Ramos (cell line): Measurements from ENCODE around the gene SNAPIN.

Experiments
- in situ Hi-C: fragments of 300-500 bp; cut with MboI; formaldehyde crosslinking; loops from one replicate; pipeline ENCODE4 v1.14.3; 2022; ENCODE audit warnings: low sequenced_read_pairs; ENCODE audit not compliant: unreplicated experiment

Gene SNAPIN, protein sequence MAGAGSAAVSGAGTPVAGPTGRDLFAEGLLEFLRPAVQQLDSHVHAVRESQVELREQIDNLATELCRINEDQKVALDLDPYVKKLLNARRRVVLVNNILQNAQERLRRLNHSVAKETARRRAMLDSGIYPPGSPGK

DNA sequence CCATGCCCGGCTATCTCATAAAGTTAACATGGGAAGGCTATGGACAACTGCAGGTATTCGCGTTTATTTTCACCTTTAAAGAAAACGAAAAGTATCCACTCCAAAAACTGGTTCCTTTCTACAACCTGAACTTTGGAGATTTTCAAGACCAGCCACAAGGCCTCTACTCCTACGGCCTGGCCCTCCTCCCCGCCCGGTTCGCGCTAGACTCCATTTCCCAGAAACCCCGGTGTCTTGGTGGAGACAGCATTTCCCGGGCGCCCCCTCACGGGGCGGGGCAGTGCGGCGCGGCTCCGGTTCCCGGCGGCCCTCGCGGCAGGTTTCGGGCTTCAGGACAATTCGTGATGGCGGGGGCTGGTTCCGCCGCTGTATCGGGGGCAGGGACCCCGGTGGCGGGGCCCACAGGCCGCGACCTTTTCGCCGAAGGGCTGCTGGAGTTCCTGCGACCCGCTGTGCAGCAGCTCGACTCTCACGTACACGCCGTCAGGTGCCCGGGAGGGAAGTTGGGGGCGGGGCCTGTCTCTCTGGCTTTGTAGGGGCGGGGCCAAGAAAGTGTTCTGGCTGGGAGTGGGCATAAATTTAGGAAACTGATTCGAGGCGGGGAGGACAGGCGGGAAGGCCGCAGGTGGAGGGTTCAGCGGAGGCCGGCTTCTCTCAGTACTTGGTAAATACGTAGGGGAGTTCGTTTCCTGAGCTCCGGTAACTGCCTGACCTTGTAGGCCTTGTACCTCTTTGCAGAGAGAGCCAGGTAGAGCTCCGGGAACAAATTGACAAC, at the start of gene SNAPIN:
SNAPIN (plus strand) TSS at position 304 of the 775 bp plus-strand sequence; CDS start at position 345, 41 bp downstream.
- in situ Hi-C loops, result no loop called here

DNA sequence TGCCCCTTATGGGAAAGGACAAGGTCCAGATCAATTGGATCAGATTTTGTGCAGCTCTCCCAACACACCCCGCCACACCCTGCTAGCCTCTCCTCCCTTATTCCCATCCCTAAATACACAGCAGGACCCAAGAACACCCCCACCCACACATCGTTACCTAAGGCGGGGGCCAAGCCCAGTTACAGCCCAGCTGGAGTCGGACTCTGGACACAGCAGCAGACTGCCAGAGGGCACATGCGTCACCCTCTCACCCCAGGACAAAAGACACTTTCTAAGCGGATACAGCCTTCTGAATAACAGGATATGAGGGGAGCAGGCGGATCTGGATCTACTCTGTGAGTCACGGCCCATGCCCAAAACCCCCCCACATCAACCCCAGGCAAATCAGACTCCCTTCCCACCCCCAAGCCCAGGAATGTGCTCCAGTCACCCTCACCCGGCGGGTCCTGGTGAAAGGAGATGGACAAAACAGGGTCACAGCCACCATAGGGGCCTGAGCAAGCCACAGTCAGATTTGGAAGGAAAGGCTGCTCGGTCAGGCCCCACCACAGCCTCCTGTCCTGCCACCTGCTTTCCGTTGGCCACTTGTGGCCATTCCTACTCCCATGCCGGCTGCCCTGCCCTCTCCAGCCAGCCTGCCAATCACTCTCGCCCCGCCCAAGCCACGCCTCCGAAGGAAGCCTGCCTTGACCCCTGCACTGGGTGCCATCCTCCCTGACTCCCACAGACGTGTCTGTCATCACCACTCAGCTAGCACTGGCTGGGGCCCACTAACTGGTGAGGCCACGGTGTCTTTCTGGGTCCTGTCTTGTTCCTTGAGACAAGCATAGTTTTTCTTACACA, 49.5 kb upstream of the SNAPIN start:
- in situ Hi-C loops, result no loop called here

DNA sequence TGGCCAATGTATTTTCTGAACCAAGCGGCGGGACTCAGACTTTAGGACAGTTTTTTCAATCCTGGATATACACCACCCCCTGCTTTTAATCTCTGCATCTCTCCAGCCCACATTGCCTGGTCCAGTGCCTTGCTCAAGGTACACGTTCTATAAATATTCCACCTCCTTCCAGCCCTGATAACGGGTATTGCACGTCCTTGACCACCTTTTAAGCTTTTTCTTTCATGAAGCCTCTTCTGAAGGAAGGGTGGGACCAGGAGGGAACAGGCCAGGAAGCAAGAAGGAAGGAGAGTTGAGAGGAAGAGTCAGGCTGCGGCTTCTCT, 49.0 kb upstream of the SNAPIN start:
- in situ Hi-C loops, result no loop called here

DNA sequence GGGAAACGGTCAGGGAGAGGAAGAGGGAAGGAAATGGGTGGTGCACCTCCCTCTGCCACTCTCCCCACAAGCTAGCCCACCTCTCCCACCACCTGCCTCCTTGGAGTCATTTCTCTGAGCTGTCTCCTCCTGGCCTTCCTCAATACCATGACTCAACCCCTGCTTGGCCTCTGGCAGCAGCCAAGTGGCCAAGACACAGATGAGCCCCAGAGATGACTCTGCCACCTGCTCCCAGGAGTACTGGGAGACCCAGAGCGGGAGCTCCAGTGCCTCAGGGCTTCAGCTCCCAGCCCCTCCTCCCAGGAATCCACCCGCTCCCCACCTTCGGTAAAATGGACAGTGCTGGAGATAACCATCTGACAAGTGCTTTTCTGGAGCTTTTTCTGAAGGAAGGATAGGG, 48.2 kb upstream of the SNAPIN start:
- in situ Hi-C loops, result no loop called here

DNA sequence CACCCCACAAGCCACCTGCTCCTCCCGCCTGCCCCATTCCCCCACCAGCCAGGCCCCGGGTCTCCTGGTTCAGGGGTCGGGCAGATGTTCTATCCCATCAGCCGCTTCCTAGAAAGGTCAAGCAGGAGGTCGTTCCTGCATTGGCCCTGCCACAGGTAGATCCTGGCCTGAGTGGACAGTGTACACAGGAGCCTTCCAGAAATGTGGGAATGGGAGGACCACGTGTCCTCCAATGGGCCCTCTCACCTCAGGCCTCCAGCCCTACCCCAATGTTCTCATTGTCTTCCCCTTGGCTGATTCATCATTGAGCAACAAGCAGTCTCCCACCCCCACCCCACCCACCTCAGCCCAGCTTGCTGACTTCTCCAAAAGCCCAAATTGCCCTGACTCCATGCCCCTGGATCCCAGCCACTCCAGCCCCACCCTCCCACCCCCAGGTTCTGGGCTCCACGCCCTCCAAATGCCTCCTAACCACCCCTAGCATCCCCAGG, 47.6 kb upstream of the SNAPIN start:
- in situ Hi-C loops, result no loop called here

DNA sequence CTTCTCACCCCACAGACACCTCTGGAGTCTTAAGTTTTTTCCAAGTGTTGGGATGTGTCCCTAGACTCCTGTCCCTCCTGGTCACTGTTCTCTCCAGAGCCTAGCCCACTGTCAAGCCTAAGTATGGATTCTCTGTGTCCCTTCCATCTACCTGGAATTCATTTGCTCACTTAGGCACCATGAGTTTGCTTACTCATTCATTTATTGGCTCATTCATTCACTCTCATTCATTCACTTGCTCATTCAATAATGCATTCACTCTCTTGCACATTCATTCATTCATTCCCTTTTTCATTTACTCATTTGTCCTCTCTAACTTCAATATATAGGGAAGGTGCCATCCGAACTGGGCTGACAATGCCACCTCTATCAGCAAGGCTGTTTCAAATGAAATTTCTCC, 47.1 kb upstream of the SNAPIN start:
- in situ Hi-C loops, result no loop called here

DNA sequence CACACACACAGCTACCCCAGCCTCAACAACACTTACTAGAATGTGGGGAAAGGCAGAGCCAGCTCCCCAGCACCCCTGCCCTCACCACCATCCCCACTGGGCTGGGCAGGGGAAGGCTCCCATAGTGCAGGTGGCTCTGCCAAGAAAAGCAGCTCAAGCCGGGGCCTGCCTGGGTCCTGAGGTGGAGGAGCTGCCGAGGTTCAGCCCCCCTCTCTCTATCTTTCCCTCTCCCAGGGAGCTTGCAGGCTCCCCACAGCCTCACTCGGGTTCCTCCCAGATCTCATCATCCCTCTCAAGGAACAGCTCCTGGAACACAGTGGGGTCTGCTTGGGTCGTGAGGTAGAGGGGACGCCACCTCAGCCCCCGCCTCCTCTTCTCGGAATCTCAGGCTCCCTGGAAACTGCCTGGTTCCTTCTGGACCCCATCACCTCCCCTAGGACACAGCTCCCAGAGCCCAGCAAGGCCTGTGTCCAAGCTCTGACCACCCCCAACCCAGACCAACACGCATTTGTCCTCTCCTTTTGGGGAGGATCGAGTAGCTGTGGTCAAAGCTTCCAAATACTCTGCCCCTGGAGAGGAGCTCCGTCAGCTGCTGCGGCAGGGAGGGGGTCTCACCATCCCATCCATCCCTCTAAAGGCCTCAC, 46.3 kb upstream of the SNAPIN start:
- in situ Hi-C loops, result no loop called here

DNA sequence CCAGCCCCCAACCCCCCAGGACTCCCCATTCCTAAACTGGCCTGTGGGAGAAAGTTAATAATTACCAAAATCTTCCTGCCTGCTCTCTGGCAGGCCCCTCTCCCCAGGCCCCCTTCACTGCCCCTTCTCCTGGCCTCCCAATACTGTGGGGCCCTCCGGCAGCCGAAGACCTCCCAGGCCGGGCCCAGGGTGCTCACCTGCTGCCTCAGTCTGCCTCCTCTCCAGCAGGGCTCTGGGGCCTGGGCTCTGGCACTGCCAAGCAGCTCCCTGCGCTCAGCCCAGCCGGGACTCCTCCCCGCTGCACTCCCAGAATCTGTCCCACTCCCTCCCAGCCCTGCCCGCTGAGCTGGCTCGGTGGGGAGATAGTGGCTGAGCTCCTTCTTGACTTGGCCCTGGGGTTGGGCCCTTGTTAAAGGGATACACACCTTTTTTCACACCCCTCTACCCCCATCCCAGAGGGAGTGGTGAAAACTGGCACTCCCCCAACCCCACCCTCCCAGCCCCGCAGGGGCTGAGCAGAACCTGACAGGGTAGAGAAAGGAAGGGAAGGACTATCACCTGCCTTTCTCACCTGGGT, 45.7 kb upstream of the SNAPIN start, which contains the start of gene S100A16:
S100A16 (minus strand) TSS at position 383 of the 577 bp plus-strand sequence. CDS start 4,986 bp downstream, outside the sequence.
- in situ Hi-C loops, result no loop called here

DNA sequence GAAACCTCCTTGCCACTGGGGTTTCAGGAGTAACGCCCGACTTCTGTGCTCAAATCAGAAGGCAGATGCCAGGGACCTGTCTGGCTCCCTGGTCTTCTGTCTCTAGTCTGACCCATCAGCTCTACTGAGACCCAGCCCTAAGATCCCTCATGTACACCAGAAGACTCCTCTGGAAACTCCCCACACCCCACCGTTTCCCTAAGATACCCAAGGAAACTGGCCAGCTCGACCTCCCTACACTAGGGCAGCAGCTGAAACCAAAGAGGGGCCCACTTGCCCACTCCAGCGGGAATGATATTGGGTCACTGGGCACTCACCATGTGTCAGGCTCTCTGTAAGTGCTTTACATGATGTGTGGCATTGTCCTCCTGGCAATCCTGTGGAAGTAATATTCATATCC, 45.1 kb upstream of the SNAPIN start:
- in situ Hi-C loops, result no loop called here

DNA sequence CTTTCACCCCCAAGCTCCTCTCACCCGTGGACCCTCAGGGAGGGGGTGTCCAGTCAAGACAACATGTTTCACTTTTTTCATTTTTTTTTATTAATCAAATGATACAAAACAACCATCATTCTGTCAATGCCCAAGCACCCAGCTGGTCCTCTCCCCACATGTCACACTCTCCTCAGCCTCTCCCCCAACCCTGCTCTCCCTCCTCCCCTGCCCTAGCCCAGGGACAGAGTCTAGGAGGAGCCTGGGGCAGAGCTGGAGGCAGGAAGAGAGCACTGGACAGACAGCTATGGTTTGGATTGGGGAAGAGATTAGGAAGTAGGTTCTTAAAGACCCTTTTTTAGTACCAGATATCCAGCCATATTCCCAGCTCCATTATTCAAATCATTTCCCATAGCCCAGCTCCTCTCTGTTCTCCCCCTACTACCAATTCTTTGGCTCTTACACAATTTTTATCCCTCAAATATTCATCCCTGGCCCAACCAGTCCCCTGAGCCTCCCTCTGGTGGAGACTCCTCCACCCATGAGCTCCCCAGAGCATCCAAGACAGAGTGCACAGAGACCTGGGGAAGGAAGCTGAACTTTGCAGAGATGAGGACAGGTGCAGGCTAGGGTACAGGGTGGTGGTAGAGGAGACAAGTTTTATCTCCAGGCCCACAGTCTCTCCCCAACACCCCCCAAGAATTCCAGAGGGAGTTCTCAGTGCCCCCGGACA, 44.2 kb upstream of the SNAPIN start:
- in situ Hi-C loops, result no loop called here

DNA sequence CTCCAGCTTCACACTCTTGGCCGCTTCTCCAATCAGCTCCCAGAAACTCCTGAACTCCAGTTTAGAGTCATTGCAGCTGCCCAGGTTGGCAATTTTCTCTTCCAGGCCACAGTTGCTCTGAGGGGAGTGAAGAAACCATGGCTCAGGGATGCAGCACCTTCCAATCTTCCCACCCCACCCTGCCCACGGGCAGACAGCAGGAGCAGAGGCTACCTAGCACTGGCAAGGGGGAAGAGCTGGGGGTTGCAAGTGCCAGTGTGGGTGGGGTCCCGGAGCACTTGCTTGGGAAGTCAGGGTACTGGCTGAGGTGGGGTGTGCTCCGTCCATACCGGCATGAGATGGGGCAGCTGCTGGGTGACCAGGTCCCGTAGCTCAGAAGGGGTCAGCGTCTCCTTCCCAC, 43.6 kb upstream of the SNAPIN start:
- in situ Hi-C loops, result no loop called here

DNA sequence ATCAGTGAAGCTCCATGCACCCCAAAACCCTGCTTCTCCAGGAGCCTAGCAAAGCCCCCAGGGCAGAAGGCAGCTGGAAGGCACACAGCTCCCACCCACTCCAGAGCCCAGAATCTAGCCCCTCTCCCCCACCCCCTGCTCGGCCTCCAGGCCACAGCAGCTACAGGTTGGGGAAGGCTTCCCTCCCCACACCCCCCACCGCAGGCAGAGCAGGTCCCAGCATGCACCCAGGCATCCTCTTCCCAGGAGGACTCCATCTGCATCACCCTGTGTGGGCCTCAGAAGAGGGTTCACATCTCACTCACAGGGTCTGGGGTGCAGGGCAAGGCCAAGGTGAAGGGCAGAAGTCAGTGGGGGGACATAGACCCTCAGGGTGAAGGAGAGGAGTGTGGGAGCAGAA, 43.1 kb upstream of the SNAPIN start:
- in situ Hi-C loops, result no loop called here

DNA sequence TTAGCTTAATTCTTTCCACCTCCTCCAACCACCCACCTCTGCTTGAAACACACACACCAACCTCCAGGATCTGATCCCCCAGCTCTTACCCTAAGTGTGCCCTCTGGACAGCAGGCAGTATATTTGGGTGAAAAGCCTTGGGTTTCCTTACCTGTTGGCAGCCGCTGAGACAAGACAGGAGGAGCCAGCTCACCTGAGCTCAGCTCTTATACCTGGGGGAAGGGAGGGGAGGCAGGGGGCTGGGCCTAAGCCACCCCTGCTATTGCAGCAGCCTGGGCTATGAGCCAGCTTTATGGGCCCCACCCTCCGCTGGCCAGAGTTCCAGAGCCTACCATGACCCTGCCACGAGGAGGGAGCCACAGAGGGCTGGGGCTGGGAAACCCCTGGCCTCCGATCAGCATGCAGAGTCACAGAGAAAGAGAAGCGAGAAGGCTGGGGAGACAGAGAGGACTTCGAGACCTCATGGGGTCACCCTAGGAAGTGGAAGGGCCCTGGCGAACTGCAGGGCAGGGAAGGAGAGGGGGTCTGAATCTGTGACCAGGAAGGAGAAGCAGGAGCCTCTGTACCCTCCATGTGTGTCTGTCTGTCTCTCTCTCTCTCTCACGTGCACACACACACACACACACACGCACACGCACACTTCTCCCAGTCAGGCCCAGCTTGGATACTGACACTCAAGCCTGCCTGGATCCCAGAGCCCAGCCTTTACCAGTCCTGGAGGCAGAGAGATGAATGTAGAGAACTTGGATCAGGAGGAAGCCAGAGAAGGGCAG, 42.2 kb upstream of the SNAPIN start, which contains the start of gene S100A14:
S100A14 (minus strand) TSS at position 182 of the 773 bp plus-strand sequence. CDS start 467 bp downstream, outside the sequence.
- in situ Hi-C loops, result no loop called here

DNA sequence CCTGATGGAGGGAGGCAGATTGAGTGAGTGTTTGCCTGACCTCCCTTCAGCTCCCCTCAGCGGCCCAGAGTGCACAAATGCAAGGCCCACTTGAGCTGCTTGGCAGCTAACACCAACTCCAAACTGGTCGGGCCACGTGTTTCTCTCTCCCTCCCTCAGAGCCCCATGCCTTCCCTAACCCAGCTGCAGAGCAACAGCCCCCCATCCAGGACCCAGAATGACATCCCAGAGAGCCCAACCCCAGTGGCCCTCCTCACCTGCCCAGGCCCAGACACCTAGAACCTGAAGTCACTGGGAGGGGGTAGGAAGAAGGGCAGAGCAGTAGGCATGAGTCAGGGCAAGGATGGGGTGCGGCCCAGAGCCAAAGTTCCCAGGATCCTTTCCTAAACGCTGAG, 41.6 kb upstream of the SNAPIN start:
- in situ Hi-C loops, result no loop called here

DNA sequence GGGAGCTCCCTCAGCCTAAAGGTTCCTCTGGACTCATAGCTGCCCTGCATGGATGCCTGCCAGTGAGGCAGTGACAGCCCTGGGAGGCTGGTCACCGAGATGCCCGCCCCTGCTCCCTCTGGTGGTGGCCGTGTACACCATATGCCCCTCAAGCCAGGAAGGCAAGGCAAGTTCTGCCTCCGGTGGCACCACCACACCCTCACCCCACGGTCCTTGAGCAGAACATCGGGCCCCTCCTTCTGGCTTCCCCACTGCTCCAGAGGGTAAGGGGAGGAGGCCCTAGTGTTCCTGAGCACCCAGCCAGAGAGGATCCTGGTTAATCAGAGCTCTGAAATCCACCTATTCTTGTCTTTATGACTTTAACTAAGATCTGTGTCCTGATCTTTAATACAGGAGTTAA, 40.8 kb upstream of the SNAPIN start:
- in situ Hi-C loops, result no loop called here

DNA sequence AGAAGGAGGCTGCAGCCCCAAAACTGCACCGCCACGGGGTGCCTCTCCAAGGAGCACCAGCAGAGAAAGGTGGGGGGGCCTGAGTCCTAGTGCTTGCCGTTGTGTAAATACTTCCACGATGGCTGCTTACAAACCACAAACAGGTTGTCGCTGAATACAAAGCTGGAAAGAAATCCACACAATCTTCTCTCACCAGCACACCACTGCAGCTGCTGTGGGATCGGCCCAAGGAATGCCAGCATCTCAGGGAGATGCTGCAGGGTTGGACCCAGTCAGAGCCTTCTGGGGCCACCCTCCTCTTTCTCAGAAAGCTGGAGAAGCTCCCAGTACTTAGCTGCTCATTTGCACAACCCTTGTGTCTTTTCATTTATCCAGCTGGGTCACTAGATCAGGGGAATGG, 39.3 kb upstream of the SNAPIN start:
- in situ Hi-C loops, result no loop called here

DNA sequence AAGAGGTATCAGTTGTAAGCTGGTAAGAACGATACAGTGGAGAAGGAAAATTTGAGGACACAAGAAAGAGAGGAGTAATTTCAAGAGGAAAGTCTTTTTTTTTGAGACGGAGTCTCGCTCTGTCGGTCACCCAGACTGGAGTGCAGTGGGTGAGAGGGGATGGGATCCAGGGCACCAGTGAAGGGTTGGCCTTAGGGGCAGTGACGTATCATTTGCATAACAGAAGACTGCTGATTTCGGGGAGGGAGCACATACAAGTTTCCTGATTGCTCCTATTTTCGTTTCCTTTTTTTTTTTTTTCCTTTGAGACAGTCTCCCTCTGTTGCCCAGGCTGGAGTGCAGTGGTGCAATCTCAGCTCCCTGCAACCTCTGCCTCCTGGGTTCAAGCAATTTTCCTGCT, 35.4 kb upstream of the SNAPIN start:
- in situ Hi-C loops, result no loop called here

DNA sequence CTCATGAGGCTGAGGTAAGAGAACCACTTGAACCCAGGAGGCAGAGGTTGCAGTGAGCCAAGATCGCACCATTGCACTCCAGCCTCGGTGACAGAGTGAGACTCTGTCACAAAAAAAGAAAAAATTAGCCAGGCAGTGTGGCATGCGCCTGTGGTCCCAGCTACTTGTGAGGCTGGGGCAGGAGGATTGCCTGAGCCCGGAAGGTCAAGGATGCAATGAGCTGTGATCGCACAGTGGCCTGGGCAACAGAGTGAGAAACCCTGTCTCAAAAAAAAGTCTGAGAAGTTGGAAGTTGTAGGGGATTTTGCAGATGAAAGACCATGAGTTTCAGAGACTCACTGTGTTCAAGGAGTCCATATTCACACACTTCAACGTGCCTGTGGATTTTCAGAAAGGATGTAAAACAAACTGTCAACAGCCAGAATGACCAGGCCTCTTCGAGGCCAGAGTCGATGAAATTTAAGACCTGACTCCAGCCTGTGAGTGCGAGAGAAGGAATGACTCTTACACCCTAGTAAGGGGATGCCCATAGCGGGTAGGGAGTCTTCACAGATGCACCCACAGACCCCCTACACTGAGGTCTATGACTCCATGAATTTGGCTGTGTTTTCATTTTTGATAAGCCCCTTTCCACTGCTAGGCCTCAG, 33.4 kb upstream of the SNAPIN start:
- in situ Hi-C loops, result no loop called here
